Measurements from ENCODE around the gene UBE2K. TPM values are rescaled to one million over a fixed set of nuclear protein-coding genes. Genes with fewer than 3 reads are reported as not detected.
"Not testable (repeated sequence)": the region's sequence is repeated elsewhere in the genome, so short reads cannot be mapped to it uniquely, and the experiment has no call there.

Gene UBE2K
- total and polyA plus RNA-seq, 8 donors: 7.0 to 187 (median 38.4) TPM

- Histone ChIP-seq H3K4me1 (peaks cover 15 to 71% (median 42%) of the 10 kb centered on the region in 4 donors), H3K4me3 (no peak overlapping the region), H3K27ac (peak overlapping the region in 1 of 5 donors; percentile 16), H3K9me3 (no peaks in the 10 kb centered on the region), H3K36me3 (peaks cover 0 to 21% (median 16%) of the 10 kb centered on the region in 4 donors), H3K27me3 (no peaks in the 10 kb centered on the region)
- DNase-seq: no peak
- 83 to 89% (median 88%) methylated on average over 26 to 33 of the region's 33 CpGs for WGBS, 5 donors
- intact Hi-C loops (cut with DNase I; ENCODE audit: low total_unique reads): no loop called here
- no peak for TF ChIP-seq POLR2A (IDR thresholded peaks at IDR 0.05)
- TF ChIP-seq EP300 (IDR thresholded peaks at IDR 0.05): no peak
- TF ChIP-seq CTCF (IDR thresholded peaks at IDR 0.05): no peak
- no peak for TF ChIP-seq POLR2AphosphoS5 (IDR thresholded peaks at IDR 0.05)
Measured at GRCh38 chr4:39718366-39719323, 20.7 kb downstream of the UBE2K start.

GRCh38 chr4:39719804-39720580 lies 22.1 kb downstream of the UBE2K start:
- intact Hi-C loops (cut with DNase I; ENCODE audit: low total_unique reads): no loop called here
- TF ChIP-seq POLR2AphosphoS5 (IDR thresholded peaks at IDR 0.05): no peak
- no peak for TF ChIP-seq CTCF (IDR thresholded peaks at IDR 0.05)
- TF ChIP-seq POLR2A (IDR thresholded peaks at IDR 0.05): no peak
- no peak for TF ChIP-seq EP300 (IDR thresholded peaks at IDR 0.05)

GRCh38 chr4:39721273-39721672 lies 23.3 kb downstream of the UBE2K start:
- H3K27me3 ChIP-seq; intact Hi-C loops (cut with DNase I; ENCODE audit: low total_unique reads); H3K9me3 ChIP-seq; H3K27ac ChIP-seq; H3K4me3 ChIP-seq; DNase-seq: not testable (repeated sequence)
- Histone ChIP-seq H3K4me1 (peaks cover 12 to 76% (median 37%) of the 10 kb centered on the region in 4 donors), H3K36me3 (peaks cover 0 to 21% (median 16%) of the 10 kb centered on the region in 4 donors)
- 82 to 95% (median 85%) methylated on average over 6 of the region's 6 CpGs for WGBS, 5 donors

More at GRCh38 chr4:39719804-39720580, 22.1 kb downstream of the UBE2K start:
- peaks cover 0 to 21% (median 16%) of the 10 kb centered on the region in 4 donors for H3K36me3 ChIP-seq
- no peaks in the 10 kb centered on the region for H3K27me3 ChIP-seq
- DNase-seq: no peak
- H3K9me3 ChIP-seq: no peaks in the 10 kb centered on the region
- no peak overlapping the region for H3K27ac ChIP-seq
- H3K4me1 ChIP-seq: peaks cover 12 to 65% (median 38%) of the 10 kb centered on the region in 4 donors
- H3K4me3 ChIP-seq: no peak overlapping the region

GRCh38 chr4:39721788-39722187 lies 23.9 kb downstream of the UBE2K start:
- H3K4me1 ChIP-seq: peaks cover 12 to 70% (median 35%) of the 10 kb centered on the region in 4 donors
- no peak for TF ChIP-seq CTCF (IDR thresholded peaks at IDR 0.05)
- TF ChIP-seq POLR2AphosphoS5 (IDR thresholded peaks at IDR 0.05): no peak
- no peak for TF ChIP-seq EP300 (IDR thresholded peaks at IDR 0.05)
- TF ChIP-seq POLR2A (IDR thresholded peaks at IDR 0.05): no peak
- H3K27ac ChIP-seq: no peak overlapping the region
- peaks cover 0 to 21% (median 16%) of the 10 kb centered on the region in 4 donors for H3K36me3 ChIP-seq
- WGBS, 5 donors: 36 to 69% (median 40%) methylated on average over 7 of the region's 7 CpGs
- no peaks in the 10 kb centered on the region for H3K9me3 ChIP-seq
- no peak for DNase-seq
- no peak overlapping the region for H3K4me3 ChIP-seq
- intact Hi-C loops (cut with DNase I; ENCODE audit: low total_unique reads): no loop called here
- H3K27me3 ChIP-seq: no peaks in the 10 kb centered on the region

Data from stomach (tissue), 9 donors.